Neural progenitor cell (in vitro differentiated cells): ENCODE data around the gene ANKFY1.

Experiments
- EZH2 ChIP-seq: fragments of 200-600 bp; sonication (generic); IDR thresholded peaks from 2 replicates; pipeline ENCODE4 v1.6.1; 2017; ENCODE audit warnings: antibody characterized with exemption, mild to moderate bottlenecking, moderate library complexity
- EZH2phosphoT487 ChIP-seq: fragments of 200-600 bp; sonication (generic); IDR thresholded peaks from 2 replicates; pipeline ENCODE4 v1.6.1; 2017; ENCODE audit warnings: antibody characterized with exemption
- TF ChIP-seq, protein P1 (sequence below): fragments of 200-600 bp; sonication (generic); IDR thresholded peaks from 2 replicates; pipeline ENCODE4 v1.5.1; 2017; ENCODE audit warnings: antibody characterized with exemption, mild to moderate bottlenecking

DNA sequence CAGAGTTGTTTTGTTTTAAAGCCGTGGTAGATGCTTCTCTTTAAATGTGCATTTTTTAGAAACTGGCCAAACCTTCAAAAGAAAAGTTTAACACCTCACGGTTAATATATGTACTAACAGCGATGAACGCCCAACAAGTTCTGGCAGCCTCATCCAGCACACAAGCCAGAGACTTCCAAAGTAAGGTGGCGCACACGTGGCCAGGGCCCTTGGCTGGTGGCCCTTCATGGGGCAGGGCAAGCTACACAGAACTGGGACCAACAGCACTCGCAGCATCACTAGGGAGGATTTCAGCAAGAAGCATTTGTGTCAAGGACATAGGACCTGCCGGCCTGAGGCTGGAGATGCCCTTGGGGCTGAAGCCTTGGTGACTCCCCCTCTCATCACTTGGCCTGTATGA lies 97.4 kb downstream of the ANKFY1 start:
- TF ChIP-seq EZH2, result no peak
- TF ChIP-seq, protein P1, sequence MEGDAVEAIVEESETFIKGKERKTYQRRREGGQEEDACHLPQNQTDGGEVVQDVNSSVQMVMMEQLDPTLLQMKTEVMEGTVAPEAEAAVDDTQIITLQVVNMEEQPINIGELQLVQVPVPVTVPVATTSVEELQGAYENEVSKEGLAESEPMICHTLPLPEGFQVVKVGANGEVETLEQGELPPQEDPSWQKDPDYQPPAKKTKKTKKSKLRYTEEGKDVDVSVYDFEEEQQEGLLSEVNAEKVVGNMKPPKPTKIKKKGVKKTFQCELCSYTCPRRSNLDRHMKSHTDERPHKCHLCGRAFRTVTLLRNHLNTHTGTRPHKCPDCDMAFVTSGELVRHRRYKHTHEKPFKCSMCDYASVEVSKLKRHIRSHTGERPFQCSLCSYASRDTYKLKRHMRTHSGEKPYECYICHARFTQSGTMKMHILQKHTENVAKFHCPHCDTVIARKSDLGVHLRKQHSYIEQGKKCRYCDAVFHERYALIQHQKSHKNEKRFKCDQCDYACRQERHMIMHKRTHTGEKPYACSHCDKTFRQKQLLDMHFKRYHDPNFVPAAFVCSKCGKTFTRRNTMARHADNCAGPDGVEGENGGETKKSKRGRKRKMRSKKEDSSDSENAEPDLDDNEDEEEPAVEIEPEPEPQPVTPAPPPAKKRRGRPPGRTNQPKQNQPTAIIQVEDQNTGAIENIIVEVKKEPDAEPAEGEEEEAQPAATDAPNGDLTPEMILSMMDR, result no peak
- no peak for TF ChIP-seq EZH2phosphoT487
